Measurements from ENCODE around the gene GNGT2. TPM values are rescaled to one million over a fixed set of nuclear protein-coding genes. Genes with fewer than 3 reads are reported as not detected.

Gene GNGT2
- total and polyA plus RNA-seq, 8 donors: 2.5 to 4.8 (median 3.4) TPM

DNA sequence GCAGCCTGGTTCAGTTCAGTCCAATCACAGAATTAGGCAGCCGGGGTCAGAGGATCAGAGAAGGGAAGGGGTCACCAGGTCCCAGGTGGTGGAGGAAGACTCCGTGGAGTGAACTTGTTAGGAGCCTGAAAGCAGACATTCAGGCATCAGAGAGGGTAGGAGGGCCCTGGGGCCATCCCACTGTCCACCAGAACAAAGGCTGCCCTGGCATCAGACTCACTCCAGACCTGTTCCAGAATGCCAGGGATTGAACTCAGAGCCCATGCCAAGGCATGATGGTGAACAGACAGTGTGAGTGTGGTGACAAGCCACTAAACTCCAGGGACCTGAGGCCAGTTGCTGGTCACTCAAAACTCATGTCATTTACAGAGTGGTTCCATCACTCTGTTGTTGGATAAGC lies 40.2 kb downstream of the GNGT2 start:
- no peaks in the 10 kb centered on the region for H3K4me1 ChIP-seq
- peaks cover 3 to 57% of the 10 kb centered on the region in 2 donors for H3K27me3 ChIP-seq
- peaks cover 0 to 13% of the 10 kb centered on the region in 2 donors for H3K9me3 ChIP-seq
- H3K36me3 ChIP-seq: no peaks in the 10 kb centered on the region
- ATAC-seq: no peak
- TF ChIP-seq, protein P1, sequence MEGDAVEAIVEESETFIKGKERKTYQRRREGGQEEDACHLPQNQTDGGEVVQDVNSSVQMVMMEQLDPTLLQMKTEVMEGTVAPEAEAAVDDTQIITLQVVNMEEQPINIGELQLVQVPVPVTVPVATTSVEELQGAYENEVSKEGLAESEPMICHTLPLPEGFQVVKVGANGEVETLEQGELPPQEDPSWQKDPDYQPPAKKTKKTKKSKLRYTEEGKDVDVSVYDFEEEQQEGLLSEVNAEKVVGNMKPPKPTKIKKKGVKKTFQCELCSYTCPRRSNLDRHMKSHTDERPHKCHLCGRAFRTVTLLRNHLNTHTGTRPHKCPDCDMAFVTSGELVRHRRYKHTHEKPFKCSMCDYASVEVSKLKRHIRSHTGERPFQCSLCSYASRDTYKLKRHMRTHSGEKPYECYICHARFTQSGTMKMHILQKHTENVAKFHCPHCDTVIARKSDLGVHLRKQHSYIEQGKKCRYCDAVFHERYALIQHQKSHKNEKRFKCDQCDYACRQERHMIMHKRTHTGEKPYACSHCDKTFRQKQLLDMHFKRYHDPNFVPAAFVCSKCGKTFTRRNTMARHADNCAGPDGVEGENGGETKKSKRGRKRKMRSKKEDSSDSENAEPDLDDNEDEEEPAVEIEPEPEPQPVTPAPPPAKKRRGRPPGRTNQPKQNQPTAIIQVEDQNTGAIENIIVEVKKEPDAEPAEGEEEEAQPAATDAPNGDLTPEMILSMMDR (IDR thresholded peaks at IDR 0.05): no peak
- no peak overlapping the region for H3K4me3 ChIP-seq
- no peak overlapping the region for H3K27ac ChIP-seq
- intact Hi-C loops (cut with DNase I): no loop called here
- no peak for DNase-seq

DNA sequence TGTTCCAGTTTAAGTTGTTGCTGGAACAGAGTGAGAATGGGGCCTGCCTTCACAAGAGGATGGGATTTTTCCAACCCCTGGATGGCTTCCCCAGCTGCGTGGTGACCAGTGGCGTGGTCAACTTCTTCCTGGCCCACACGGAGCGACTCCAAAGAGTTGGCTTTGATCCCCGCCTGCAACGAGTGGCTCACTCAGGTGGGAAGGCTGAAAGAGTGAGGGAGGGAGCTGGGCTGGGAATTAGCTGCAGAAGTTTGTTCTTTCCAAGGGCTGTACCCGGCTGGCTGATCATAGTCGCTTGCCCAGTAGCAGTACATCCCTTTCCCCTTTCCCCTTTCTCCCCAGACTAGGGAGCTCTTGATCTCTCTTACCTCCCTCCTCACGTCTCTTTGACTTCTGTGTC lies 41.7 kb downstream of the GNGT2 start:
- ATAC-seq (no peak), DNase-seq (no peak)
- Histone ChIP-seq H3K36me3 (no peaks in the 10 kb centered on the region), H3K27me3 (peaks cover 3 to 59% of the 10 kb centered on the region in 2 donors), H3K4me3 (no peak overlapping the region), H3K27ac (no peak overlapping the region), H3K9me3 (peaks cover 0 to 1% of the 10 kb centered on the region in 2 donors), H3K4me1 (no peaks in the 10 kb centered on the region)
- intact Hi-C loops (cut with DNase I): no loop called here
- TF ChIP-seq, protein P1 (IDR thresholded peaks at IDR 0.05): no peak

DNA sequence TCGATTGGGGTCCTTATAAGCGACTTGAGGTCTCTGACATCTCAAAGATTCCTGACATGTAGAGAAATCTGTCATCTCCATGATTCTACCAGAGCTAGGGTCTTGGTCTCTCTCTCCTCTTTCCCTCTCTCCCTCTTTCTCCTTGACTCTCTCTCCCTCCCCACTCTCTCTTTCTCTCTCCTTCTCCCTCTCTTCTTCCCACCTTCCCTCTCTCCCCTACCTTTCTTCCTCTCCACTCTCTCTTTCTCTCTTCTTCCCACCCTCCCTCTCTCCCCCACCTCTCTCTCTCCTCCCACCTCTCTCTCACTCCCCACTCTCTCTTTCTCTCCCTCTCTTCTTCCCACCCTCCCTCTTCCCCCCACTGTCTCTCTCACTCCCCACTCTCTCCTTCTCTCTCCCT lies 45.2 kb downstream of the GNGT2 start:
- intact Hi-C loops (cut with DNase I): no loop called here

DNA sequence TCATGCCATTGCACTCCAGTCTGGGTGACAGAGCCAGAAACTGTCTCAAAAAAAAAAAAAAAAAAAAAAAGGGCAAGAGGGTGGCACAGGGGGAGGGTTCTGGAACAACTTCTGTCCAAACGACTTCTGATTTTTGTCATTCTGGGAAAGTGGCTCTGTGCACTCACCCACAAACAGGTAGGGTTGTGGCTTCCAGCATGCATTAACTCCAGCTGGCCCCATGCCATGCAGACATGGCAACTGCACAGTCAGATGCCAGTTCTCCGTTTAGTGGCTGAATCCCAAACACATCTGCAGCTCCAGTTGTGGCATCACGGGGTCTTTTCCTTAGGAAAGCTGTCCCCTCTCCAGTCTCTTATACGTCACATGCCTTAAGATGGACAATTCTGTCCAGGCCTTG lies 47.5 kb downstream of the GNGT2 start:
- no peak overlapping the region for H3K27ac ChIP-seq
- no peak for DNase-seq
- no peaks in the 10 kb centered on the region for H3K9me3 ChIP-seq
- TF ChIP-seq, protein P1 (IDR thresholded peaks at IDR 0.05): no peak
- no peak overlapping the region for H3K4me3 ChIP-seq
- no peaks in the 10 kb centered on the region for H3K4me1 ChIP-seq
- no peak for ATAC-seq
- H3K27me3 ChIP-seq: peaks cover 0 to 62% of the 10 kb centered on the region in 2 donors
- intact Hi-C loops (cut with DNase I): no loop called here
- no peaks in the 10 kb centered on the region for H3K36me3 ChIP-seq

More for the DNA sequence above, 45.2 kb downstream of the GNGT2 start:
- TF ChIP-seq, protein P1 (IDR thresholded peaks at IDR 0.05): no peak
- Histone ChIP-seq H3K27me3 (peaks cover 3 to 62% of the 10 kb centered on the region in 2 donors), H3K36me3 (no peaks in the 10 kb centered on the region), H3K9me3 (no peaks in the 10 kb centered on the region), H3K4me1 (no peaks in the 10 kb centered on the region), H3K4me3 (no peak overlapping the region), H3K27ac (no peak overlapping the region)
- ATAC-seq: no peak
- no peak for DNase-seq

DNA sequence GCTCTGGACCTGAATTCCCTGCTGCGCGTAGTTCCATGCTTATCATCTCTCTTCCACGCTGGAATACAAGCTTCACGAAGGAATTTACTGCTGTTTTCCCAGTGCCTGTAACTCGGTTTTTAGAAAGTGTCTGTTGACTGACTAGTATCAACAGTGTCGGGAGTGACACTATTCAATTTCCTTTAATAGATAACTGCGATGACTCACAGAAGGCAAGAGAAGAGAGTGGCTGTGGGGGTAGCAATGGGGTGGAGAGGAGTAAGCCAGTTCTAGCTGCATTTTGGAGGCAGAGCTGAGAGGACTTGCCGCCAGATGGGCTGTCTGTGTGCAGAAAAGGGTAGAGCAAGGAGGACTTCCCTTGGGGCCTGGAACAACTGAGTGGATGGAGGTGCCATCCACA lies 52.6 kb downstream of the GNGT2 start:
- Histone ChIP-seq H3K27ac (no peak overlapping the region), H3K36me3 (no peaks in the 10 kb centered on the region), H3K9me3 (no peaks in the 10 kb centered on the region), H3K4me3 (no peak overlapping the region), H3K27me3 (peaks cover 0 to 83% of the 10 kb centered on the region in 2 donors), H3K4me1 (no peaks in the 10 kb centered on the region)
- no peak for ATAC-seq
- intact Hi-C loops (cut with DNase I): no loop called here
- no peak for DNase-seq
- TF ChIP-seq, protein P1 (IDR thresholded peaks at IDR 0.05): no peak
